DMS79 treated with DMSO at 0.1 percent for 48 hours (cell line): ENCODE results near the gene RGS9.

Source experiments
- DNase-seq: peaks from one replicate; lab custom pipeline; 2025; lab: John Stamatoyannopoulos, UW

Gene RGS9

GRCh38 chr17:65219124-65219523, 82.0 kb downstream of the RGS9 start:
- DNase-seq = no peak

- no peak for DNase-seq
Observed at GRCh38 chr17:65219707-65220106, 82.5 kb downstream of the RGS9 start.

- no peak for DNase-seq
Observed at GRCh38 chr17:65220732-65221131, 83.6 kb downstream of the RGS9 start.

GRCh38 chr17:65222214-65222738, 85.1 kb downstream of the RGS9 start:
- DNase-seq = no peak

DNA sequence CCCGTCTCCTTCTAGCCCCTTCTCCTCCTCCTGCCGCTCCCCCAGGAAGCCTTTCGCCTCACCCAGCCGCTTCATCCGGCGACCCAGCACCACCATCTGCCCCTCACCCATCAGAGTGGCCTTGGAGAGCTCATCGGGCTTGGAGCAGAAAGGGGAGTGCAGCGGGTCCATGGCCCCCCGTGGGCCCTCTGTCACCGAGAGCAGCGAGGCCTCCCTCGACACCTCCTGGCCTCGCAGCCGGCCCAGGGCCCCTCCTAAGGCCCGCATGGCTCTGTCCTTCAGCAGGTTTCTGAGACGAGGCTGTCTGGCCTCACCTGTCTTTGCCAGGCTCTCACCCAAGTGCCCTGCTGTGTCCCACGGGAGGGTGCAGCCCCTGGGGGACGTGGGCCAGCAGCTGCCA, 87.9 kb downstream of the RGS9 start:
- DNase-seq = no peak

DNA sequence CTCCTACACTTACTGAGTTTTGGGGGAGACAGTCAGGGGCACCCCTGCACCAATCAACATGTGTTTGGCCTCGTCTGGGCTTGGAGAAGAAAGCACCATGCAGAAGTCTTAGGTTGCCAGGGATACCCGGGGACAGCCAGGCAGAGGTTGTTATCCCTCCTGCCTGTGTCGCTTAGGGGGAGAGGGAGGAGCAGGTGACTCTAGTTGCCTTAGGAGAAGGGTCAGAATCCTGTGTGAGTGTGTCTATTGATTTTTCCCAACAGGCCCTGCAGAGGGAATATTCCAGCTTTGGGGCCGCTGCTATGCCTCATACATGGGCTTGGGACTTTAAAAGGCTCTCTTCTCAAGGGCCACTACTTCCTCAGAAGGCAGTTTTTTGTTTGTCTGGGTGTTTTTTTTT, 89.1 kb downstream of the RGS9 start:
- no peak for DNase-seq

DNA sequence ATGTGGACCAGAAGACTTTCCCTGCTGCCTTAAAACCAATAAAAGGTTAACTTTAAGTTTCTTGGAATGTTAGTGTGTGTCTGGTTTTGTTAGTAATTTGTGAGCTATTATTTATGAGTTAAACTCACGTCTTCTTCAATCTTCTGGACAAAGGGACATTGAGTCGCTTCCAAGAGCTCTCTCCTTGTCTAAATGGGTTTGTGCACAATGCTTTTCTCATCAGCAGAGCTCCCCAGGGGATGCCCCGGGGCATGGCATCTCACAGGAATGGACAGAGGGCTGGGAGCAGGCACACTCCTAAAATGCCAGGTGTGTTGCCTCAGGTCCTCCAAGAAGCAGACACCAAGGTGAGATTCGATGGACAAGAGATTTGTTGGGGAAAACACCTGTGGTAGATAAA, 90.5 kb downstream of the RGS9 start:
- DNase-seq = no peak

- no peak for DNase-seq
Observed at GRCh38 chr17:65228287-65228686, 91.1 kb downstream of the RGS9 start.

DNA sequence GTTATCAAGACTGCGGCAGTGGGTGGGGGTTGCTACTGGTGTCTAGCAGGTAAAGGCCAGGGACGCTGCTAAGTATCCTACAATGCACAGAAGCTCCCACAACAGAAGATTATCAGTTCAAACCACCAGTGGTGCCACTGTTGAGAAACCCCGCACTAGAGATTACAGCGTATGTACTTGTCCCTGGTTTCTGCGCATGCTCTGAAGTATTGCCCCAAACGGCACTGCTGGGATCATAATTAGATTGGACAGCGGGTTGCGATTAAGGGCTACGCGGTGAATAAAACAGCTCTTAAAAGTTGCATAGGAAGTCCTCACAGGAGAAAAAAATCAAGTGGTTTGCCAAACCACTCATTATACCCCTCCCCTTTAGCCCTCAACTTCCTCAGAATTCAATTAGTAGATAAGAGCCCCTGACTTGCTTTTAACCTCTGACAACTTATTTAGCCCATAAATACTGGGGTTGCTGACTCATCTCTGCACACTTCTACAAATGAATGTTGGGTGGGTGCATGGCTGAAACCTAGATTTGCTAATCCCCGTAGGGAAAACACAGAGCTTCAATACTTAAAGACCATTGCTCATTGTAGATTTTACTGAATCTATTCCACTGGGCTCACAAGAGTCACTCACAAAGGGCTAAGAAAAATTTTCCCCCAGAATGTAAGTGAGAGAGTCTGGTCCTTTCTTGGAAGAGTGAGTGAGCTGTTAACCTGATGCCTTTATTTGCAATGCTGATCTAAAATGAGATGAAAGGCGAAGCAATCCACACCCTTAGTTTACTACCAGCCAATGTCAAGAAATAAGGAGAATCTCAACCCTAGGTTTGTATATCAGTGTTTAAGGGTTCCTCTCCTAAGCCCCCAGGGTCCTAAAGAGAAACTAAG, 91.8 kb downstream of the RGS9 start:
- peak; percentile 65 for DNase-seq

DNA sequence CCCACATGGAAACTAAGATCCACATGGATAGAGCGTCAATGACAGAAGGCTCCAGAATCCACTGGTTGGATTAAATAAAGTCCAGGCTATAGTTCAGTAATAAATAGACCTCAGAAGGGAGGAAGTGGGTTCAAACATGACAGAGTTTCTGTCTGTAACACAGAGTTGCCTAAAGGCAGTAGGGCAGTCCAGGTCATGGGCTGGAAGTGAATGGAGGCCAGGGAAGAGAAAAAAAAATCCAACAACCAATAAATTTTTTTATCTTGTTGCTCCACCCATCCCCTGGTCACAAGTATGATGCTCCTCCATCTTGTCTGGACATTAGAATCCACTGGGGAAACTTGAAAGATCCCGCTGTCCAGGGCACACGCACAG, 92.4 kb downstream of the RGS9 start:
- no peak for DNase-seq

DNA sequence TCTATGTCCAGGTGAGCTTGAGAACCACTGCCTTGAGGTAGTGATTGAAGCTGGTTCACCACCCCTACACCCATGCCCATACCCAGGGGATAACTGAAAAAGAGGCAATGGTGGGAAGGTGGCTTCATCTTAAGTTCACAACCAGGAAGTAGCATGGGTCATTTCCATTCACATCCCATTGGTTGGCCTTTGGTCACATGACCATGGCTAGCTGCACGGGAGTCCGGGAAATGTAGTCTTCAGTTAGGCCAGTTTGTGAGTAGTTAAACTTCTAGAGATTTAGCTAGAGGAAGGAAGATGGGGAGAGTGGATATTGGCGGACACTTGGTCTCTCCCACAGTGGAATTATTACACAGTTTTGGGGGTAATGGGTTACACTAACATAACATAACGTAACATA, 92.9 kb downstream of the RGS9 start:
- DNase-seq = no peak

DNA sequence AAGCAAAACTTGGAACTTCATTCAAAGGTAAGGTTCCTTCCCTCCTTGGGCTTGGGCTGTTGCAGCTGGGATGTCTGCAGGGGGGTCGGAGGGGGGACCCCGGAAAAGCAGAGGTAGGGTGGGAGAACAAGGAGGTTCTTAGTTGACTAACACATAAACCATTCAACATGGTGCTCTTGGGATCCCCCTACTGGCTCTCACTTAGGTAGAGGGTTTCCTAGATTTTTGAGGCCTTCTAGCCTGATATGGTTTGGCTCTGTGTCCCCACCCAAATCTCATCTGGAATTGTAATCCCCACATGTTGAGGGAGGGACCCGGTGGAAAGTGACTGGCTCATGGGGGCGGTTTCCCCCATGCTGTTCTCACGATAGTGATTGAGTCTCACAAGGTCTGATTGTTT, 93.9 kb downstream of the RGS9 start:
- DNase-seq = no peak

- peak; percentile 22 for DNase-seq
Observed at GRCh38 chr17:65231662-65232335, 94.6 kb downstream of the RGS9 start.

DNA sequence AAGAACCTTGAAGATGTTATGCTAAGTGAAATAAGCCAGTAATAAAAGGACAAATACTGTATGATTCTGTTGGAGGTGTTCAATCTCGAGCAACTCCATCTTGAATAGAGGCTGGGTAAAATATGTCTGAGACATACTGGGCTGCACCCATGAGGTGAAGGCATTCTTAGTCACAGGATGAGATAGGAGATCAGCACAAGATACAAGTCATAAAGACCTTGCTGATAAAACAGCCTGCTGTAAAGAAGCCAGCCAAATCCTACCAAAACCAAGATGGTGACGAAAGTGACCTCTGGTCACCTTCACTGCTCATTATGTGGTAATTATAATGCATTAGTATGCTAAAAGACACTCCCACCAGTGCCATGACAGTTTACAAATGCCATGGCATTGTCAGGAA, 98.1 kb downstream of the RGS9 start:
- no peak for DNase-seq

DNA sequence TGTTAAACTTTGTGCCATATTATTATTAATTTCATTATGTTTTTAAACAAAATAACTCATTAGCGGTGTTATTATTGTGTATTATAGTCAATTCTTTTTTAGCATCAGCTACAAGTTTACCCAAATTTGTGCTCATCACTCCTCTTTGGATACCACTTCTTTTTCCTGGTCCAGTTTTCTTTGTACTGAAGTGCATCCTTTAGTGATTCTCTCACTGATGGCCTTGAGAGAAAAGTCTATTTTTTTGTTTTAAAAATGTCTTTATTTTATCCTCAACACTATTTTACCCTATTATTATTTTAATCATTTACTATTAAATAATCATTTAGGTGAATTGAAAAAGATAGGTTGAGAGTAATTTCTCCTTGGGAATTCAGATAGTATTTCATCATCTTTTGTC, 99.2 kb downstream of the RGS9 start:
- DNase-seq = no peak

- peak; percentile 37 for DNase-seq
Observed at GRCh38 chr17:65243838-65244625, 106.9 kb downstream of the RGS9 start.

DNA sequence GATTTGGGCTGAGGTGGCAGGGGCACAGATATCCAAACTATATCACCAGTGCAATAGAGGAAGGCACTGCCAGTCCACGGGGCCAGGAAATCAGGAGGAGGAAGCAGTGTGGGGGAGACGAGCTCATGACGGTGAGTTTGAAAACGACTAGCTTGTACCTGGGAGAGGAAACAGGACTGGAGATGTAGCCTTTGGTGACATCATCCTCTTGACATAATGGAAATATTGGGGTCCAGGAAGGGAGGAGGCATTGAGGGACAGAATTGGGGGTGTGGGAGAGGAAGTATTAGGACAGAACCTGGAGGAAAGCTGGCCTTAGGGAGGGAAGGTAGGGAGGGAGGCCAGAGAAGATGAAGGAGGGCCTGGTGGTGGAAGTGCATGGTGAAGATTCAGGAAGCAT, 109.1 kb downstream of the RGS9 start:
- DNase-seq = no peak

GRCh38 chr17:65249774-65250173, 112.6 kb downstream of the RGS9 start:
- DNase-seq = no peak

- no peak for DNase-seq
Observed at GRCh38 chr17:65254166-65254565, 117.0 kb downstream of the RGS9 start.

- no peak for DNase-seq
Observed at GRCh38 chr17:65259281-65259680, 122.1 kb downstream of the RGS9 start.

- DNase-seq = no peak
Observed at GRCh38 chr17:65259696-65260485, 122.7 kb downstream of the RGS9 start.

DNA sequence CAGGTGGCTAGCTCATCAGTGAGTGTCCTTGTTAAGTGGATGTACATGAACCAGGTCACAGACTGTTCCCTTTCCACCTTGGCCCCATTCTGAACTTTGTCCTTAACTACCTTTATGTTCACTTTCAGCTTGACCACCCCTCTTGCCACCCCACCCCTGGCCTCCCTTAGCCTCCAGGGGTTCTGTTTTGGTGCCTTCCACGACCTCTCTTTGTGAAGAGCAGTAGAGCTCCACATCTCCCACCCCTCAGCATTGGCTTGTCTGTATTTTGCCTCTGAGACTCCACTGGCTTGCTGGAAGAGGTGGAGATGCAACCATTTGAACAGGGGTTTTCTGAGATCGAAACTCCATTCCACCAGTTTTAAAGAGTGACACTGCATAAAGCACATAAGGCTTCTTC, 123.5 kb downstream of the RGS9 start:
- no peak for DNase-seq
